GM19238 (cell line): Measurements from ENCODE around the gene TBCD.
A peak's percentile ranks its signal among the peaks of the same experiment; 100 is the strongest.
"Not testable (repeated sequence)": the region's sequence is repeated elsewhere in the genome, so short reads cannot be mapped to it uniquely, and the experiment has no call there.

Experiments
- DNase-seq: peaks from one replicate; pipeline ENCODE4 v3.0.0; 2011; ENCODE audit warnings: low spot score; ENCODE audit not compliant: insufficient read length

Gene TBCD

DNA sequence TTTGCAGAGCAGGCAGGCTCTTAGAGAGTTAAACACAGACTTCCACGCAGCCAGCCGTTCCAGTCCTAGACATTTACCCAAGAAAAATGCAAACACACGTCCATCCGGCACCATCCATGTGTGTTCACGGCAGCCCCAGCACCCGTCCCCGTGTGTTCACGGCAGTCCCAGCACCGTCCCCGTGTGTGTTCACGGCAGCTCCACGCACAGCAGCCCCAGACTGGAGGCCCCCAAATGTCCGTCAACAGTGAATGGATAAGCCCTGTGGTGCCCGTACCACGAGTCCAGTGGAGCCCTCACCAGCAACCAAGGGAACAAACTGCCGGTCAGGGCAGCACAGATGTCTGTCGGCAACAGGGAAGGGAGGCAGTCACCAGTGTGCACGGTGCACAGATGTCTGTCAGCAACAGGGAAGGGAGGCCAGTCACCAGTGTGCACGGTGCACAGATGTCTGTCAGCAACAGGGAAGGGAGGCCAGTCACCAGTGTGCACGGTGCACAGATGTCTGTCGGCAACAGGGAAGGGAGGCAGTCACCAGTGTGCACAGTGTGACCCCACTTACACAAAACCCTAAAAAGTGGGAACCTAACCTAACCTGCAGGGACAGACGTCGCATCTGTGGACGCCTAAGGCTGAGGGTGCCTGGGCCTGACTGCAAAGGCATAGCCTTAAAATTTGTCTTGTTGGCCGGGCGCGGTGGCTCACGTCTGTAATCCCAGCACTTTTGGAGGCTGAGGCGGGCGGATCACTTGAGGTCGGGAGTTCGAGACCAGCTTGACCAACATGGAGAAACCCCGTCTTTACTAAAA lies 216.4 kb downstream of the TBCD start:
- not testable (repeated sequence) for DNase-seq

DNA sequence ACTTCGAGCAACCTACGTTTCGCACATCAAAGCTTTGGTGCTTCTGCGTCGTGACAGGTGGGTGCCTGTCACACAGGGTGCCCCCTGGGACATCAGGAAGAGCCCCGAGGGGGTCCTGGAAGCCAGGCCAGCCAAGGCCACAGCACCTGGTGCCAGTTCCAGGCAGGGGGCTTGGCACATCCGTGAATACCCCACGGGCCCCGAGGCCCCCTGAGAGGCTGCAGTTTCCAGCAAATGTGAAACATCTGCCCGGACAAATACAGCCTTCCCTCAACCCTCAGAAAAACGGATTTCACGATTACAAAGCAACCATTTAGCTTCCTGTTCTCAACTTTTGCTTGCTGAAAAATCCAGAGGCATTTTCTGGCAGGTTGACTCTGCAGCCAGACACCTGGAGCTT lies 218.2 kb downstream of the TBCD start:
- DNase-seq = no peak

DNA sequence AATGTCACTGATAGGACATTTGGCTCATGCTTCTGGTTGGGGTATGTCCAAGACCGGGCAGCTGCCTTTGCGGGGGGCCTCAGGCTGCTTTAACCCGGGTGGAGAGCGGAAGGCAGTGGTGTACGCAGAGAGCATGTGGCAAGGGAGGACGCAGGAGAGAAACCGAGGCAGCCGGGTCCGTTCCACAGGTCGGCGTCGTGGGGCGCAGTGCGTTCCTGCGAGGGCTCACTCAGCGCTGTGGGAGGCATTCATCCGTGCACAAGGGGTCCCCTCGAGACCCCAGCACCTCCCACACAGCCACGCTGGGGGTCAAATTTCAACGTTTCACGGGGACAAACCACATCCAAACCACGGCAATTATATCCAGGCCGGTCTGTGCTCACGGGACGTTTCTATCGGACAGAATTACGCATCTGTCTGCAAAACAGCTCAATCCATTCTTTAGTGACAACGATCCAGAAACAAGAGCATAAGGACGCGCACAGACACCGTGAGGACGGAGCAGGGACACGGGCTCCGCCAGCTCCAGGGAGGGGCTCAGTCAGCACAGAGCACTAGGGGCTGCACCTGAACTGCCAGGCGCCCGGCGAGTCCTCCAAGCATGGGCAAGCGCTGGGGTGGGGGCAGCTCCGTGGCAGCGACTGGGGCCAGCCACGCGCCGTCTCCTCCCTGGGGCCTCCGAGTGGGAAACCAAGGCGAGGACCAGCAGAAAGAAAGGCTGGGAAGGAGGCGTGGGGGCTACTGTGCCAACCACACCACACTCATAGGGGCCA lies 219.1 kb downstream of the TBCD start:
- no peak for DNase-seq

DNA sequence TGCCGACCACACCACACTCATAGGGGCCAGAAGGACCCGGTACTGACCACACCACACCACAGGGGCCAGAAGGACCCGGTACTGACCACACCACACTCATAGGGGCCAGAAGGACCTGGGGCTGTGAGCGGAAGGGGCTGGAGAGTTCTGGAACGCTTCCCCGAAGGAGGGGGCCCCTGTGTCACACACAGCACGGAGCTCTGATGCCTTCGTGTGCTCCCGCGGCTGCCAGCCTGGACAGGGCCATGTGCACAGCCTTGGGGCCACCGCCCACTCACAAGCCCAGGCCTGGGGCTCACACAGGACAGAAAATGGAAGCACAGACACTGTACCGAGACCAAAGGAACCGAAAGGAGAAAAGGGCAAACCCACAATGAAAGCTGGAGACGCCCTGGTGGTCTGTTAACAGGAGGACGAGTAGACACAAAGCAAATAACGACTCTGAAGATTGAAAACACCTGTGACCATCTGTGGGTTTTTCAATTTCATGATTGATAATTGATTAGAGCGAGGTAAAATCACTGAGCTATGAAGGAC lies 221.0 kb downstream of the TBCD start:
- DNase-seq = no peak

DNA sequence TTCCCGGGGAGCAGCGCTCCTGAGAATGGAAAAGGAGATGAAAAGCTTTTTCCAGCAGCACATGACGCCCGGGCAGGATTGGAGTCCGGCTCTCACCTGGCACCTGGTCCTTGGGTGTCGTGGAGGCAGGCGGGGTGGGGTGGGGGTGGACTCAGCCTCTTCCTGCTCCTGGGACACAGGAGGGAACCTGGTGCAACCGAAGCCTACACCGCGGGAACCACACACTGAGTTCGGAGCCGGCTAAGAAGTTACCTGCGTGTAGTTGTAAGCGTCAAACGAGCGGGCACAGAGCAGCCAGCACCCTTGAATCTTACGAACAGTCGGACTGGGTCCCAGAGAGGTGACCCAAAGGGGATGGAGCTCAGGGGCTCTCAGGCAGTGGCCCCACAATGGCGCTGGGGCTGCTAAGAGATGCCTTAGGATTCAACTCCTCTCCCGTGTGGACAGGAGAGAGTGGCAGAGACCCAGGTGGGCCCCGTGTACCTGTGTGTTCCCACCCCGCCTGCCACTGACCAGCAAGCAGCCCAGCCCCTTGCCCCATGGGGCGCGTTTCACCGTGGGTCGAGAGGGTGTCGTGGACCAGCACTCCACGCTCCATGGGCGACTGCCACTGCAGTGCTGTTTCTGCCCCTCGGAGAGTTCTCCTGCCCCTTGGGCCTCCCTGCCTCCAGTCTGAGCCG lies 221.7 kb downstream of the TBCD start:
- DNase-seq = no peak

DNA sequence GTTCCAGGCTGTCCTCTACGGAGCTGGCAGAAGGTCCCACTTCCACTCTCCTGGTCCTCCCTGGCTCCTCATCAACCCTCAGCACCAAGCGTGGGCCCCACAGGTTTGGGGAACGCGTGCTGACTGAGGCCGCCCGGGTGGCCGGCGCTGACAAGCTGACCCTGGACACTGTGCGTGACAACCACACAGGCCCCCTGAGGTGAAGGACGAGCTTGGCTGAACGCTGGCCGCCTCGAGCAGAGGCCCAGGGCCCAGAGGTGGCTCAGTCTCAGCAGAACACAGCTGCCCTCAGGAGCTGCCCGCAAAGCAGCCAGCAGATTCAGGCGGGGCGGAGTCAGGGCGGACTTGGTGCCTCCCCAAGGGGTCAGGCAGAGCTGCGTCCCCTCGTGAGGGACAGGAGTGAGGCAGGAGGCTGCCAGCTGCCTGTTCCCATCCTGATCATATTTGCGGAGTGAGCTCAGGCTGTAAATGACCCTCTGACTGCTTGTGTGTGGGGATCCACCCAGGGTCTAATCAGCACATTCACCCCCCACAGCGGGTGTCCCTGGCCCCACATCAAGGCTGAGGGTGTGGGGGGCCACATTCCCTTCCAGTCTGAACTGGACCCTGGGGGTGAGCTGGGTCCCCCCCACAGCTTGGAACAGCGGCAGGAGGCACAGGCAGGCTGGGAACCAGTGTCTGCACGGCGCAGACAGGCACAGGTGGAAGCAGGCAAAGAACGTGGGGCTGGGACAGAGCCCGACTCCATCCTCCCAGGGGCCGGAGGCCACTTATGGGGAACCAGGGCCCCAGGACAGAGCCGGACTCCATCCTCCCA lies 222.5 kb downstream of the TBCD start:
- DNase-seq = no peak

DNA sequence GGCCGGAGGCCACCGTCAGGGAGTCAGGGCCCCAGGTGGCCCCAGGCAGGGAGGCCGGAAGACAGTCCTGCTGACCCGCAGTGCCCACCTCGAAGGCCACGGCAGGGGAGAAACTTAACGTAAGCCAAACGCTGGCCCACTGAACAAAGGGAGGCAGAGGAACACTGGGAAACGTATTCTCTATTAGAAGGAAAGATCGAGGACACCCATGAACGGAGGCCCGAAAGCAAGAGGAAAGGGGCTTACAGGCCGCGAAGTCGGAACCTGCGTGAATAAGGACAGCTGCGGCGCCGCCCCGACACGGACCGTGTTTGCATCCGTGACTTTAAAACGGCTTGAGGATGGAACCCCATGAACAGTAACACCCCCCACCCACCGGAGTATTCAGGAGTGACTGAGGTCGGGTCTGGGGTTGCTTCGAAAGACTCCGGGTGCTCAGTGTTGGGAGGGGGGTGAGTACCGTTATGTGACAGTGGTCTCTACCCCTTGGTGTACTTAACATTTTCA lies 225.2 kb downstream of the TBCD start:
- no peak for DNase-seq

DNA sequence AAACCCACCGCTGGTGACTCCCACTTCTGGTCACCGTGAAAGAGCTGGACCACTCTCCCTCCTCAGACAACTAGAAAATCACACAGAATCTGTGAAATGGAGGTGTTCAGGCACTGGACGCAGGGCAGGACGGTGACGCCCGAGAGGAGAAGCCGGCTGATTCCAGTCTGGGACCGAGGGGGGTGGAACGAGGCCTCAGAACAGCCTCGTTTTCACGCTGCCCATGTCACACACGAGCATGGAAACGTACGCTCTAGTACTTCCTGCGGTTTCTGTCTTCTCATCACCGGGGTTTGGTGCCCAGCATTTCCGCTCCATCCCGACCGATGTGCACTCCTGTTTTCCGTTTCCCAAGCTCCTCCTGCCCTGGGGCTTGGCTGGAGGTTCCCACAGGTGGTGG lies 225.7 kb downstream of the TBCD start:
- DNase-seq = no peak

DNA sequence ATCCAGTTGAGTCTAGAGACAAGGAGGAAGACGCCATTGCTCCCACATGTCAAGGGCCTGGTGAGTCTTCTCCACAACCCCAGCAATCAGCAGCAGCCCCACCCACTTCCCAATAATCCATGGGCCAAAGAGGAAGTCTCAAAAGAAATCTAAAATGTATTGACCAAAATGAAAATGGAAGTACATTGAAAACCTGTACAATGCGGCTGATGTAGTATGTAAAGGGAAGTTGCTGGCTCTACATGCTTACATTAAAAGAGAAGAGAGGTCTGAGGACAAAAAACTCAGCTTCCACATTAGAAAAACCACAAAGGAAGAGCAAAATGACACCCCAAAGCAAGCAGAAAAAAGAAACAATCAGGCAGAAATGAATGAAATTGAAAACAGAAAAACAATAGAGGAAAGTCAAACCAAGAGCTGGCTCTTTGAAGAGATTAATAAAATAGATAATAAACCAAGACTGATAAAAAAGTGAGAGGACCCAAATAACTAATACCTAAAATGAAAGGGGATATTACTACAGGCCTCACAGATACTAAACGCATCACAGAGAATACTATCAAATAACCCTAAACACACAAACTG lies 227.0 kb downstream of the TBCD start:
- peak; percentile 56 for DNase-seq

DNA sequence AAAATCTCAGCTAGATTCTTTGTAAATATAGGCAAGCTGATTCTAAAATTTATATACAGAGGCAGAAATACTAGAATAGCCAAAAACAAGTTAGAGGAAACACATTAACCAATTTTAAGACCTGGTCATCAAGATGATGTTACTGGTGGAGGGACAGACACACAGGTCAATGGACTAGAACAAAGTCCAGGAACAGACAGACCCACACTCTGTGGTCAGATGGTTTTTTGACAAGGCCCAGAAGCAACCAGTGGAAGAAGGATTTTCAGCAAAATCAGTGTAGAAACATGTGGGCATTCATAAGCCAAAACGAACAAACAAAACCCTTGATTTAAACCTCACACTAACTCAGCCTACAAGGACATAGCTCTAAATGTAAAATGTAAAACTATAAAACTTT lies 227.9 kb downstream of the TBCD start:
- DNase-seq = no peak

DNA sequence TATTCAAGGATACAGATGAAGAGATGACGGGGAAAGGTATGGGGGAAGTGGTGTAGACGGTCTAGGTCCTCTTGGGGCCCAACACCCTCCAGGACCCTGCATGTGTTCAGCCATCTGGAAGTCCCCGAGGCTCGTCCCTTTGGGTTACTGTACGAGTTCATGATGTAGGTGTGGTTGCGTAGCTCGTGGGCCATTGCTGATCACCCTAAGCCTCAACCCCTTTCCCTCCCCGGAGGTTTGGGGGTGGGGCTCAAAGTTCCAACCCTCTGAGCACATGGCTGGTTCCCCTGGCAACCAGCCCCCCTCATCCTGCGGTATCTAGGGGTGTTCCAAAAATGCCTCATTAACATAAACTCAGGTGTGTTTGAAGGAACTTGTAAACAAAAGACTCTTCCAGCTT lies 228.8 kb downstream of the TBCD start:
- no peak for DNase-seq

DNA sequence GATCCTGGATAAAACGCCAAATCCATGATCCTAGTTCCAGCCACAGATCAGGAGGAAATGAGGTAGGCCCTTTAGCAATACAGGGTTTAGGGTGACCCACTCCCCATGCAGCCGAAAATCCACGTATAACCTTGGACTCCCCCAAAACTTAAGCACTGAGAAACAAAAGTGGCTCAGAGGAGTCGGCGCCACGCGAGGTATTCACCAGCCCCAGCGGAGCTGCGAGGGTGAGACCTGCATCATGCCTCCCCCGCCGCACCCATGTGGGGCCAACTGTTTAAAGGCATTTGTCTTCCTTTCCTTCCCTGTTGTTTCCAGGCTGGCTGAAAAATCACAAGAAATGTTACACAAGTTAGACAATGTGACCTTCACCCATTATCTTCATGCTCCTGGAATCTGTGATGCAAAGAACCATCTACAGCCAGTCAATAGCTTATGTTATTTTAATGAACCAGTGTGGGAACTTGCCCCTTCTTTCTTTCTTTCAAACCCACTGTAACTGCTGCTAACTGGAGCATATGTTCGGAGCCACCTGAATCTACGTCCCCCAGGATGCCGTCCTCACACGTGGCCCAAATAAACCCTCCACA lies 229.4 kb downstream of the TBCD start:
- DNase-seq = no peak

DNA sequence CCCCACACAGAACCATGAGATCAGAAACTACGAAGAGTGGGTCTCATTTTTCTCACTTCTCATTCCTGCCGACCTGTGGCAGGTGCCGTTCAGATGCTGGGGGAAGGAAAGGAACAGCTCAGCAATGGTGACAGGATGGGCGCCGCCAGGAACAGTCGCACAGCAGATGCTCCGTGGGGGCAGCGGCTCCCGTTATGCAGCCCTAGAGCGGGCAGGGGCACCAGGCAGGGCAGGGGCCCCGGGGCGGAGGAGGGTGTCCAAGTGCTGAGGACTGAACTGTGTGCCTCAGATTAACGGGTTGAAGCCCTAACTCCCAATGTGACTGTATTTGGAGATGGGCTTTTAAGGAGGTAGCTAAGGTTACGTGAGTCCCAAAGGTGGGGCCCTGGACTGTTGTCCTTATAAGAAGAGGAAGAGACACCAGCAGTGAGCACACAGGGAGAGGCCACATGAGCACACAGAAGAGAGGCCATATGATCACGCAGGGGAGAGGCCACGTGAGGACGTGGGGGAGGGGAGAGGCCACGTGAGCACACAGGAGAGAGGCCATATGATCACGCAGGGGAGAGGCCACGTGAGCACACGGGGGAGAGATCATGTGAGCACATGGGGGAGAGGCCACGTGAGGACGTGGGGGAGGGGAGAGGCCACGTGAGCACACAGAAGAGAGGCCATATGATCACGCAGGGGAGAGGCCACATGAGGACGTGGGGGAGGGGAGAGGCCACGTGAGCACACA lies 231.8 kb downstream of the TBCD start:
- no peak for DNase-seq

DNA sequence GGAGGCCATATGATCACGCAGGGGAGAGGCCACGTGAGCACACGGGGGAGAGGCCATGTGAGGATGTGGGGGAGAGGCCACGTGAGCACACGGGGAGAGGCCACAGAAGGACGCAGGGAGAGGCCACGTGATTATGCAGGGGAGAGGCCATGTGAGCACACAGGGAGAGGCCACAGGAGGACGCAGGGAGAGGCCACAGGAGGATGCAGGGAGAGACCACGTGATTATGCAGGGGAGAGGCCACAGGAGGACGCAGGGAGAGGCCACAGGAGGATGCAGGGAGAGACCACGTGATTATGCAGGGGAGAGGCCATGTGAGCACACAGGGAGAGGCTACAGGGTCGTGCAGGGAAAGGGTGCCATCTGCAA lies 232.4 kb downstream of the TBCD start:
- DNase-seq = not testable (repeated sequence)

DNA sequence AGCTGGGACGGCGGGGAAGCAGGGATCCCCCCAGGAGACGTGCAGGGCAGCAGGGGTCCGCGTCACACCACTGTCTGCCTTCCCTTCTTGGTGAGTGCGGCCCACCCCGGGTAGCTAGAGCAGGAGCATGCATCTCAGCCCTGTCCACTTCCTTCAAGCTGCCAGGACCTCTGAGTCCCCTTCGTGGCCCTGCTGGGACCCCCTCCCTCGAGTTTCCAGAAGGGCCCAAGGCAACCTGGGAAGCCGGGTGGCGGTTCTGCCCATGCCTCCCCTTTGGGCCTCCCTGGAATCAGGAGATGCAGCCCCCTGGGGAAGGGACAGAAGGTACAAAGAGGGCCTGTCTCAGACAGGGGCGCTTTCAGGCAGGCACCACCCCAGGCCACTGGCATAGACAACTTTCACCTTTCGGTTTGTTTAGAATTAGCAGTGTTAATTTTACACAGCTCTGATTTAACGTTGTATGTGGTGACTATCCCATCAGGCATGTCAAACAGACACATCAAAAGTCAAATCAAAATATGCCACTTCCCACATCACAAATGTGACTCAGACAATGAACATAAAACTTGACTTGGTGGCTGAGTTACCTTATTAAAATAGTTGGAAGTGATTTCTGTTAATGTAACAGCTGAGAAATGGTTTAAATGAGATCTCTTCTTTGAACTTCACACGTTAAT lies 233.0 kb downstream of the TBCD start:
- DNase-seq = no peak

DNA sequence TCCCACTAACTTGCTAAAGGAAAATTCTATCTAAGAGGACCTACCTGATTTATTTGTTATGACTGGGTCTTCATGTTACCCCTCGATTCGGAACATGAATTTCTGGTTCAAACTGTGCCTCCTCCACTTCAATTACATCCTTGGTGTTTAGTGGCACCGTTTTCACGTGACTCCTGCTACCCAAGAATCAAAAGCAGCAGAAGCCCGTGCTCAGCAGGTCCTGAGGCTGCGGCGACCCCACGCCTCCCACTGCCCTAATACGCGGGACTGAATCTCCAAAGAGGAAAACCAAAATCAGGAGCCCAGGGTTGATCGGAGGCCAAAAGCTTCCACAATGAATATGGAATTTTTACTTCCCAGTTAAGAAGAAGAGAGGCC lies 233.6 kb downstream of the TBCD start:
- no peak for DNase-seq

DNA sequence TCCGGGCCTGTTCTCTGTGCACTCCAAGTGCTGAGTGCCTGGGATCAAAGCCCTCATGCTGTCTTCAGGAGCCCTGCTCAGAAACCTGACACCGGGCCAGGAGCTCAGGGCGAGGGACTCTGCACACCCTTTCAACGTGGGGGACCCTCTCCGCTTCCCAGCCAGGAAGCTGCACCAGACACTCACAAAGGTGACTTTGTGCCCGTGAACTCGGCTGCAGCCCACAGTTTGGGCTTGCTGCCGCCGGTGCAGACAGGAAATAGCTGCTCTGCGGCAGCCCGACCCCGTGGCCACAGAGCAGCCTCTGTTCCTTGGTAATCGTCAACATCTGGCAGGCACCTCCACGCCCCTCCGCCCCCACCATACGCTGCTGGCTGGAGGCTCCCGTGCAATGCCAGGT lies 234.1 kb downstream of the TBCD start:
- DNase-seq = peak; percentile 57

DNA sequence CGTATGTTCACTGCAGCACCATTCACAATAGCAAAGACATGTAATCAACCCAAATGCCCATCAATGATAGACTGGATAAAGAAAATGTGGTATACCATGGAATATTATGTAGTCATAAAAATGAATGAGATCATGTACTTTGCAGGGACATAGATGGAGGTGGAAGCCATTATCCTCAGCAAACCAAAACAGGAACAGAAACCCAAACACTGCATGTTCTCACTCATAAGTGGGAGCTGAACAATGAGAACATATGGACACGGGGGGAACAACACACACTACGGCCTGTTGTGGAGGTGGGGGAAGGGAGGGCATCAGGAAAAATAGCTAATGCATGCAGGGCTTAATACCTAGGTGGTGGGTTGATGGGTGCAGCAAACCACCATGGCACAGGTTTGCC lies 237.2 kb downstream of the TBCD start:
- not testable (repeated sequence) for DNase-seq

DNA sequence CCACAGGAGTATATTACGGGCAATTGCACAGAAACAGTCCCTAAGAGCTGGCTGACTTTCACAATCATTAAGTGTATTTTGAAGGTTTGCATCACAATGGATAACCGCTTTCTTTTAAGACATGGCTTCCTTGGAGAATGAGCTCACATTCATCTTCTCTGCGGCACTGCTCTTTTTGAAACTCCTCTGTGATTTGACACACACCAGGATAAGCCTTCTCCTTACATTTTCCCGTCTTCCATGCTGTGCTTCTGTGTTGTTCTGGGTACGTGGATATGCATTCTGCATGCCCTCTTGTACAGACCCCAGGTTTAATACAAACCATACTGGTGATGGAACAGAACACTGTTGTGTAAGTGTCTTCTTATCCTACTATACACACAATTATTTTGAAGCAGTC lies 238.0 kb downstream of the TBCD start:
- no peak for DNase-seq
